Embryonic facial prominence (tissue), 1 donor: ENCODE data around the gene PLA2G6.
A peak's percentile ranks its signal among the peaks of the same experiment; 100 is the strongest.

Experiments
- DNase-seq: peaks from one replicate; pipeline ENCODE4 v3.0.0-alpha.2; 2016; ENCODE audit errors: extremely low spot score

PLA2G6 gene, protein sequence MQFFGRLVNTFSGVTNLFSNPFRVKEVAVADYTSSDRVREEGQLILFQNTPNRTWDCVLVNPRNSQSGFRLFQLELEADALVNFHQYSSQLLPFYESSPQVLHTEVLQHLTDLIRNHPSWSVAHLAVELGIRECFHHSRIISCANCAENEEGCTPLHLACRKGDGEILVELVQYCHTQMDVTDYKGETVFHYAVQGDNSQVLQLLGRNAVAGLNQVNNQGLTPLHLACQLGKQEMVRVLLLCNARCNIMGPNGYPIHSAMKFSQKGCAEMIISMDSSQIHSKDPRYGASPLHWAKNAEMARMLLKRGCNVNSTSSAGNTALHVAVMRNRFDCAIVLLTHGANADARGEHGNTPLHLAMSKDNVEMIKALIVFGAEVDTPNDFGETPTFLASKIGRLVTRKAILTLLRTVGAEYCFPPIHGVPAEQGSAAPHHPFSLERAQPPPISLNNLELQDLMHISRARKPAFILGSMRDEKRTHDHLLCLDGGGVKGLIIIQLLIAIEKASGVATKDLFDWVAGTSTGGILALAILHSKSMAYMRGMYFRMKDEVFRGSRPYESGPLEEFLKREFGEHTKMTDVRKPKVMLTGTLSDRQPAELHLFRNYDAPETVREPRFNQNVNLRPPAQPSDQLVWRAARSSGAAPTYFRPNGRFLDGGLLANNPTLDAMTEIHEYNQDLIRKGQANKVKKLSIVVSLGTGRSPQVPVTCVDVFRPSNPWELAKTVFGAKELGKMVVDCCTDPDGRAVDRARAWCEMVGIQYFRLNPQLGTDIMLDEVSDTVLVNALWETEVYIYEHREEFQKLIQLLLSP

DNA sequence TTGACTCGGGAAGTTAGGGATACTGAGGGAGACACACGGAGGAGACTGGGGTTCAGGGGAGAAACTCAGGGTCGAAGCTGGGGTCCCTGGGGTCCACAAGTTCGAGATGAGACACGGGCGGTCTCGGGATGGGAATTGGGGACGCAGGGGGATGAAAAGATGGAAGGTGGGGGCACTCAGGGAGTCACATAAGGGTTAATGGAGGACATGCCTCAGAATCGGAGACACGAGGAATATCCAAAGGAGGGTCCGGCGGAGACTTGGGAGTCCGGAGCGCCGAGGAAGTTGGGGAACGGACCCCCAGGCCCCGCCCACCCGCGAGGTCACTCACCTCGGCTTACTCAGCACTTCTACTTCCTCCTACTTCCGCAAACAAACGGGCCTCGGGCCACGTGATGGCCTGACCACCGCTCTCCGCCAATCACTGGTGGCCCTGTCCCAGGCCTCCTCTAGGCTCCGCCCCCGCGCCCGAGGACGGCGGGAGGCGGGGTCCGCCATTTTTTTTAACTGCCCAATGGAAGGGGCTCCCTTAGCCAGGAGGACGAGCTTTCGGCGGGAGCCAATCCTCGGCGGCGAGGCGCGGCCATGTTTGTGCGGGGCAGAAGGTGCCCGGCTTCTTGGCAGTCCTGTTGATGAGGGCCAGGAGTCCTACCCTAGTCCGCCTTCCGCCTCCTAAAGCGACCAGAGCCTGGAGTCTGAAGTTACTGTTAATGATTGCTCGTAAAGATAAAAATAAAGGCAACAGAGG lies at the start of gene PLA2G6:
Gene PLA2G6, minus strand, starts transcription at position 378 of the 748 bp plus-strand sequence. CDS start 12,404 bp downstream, outside the sequence.
- peak; percentile 94 for DNase-seq

DNA sequence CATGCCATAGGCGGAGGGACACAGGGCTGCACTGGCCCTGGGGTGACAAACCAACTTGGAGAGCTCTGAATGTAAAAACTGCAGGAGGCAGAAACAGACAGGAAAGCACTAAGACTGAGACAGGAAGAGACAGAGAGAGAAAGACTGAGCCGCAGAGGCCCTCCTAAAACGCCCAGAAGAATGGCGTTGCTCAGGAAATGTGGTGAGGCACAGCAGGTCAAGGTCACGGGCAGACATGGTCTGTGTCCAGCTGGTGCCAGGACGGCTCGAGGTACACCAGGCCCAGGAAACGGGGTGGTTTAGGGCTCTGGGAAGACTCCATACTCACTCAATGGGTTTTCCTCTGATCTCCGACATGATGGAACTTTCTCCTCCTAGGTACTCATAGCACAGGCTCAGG lies 49.3 kb upstream of the PLA2G6 start:
- no peak for DNase-seq

DNA sequence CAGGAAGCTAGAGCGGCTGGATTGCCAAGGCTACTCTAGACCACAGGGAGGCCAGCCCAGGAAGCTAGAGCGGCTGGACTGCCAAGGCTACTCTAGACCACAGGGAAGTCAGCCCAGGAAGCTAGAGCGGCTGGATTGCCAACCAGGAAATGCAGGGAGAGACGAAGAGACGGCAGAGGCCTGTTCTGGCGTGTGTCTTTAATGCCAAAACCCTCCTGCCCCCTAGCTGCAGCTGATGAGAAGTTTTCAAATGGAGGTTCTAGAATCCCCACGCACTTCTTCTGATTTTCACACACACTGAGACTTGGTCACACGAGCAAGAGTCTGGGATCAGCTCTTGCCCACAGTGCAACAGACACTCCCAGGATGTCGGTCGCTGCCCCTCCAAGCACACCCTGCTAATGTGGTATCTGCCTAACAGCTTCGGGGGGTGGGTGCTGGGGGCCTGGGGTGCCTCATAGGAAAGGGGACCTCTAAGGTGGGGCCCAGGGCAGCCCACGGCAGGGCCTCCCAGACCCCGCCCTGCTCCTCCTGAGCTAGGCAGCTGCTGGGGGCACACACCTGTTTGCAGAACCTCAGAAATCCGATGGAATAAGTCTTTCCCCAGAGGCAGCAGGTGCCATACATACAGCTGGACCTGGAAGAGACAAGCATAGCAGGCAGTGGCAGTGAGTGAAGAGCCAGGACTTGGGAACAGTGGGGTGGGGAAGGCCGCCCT lies 48.6 kb upstream of the PLA2G6 start:
- DNase-seq = no peak

DNA sequence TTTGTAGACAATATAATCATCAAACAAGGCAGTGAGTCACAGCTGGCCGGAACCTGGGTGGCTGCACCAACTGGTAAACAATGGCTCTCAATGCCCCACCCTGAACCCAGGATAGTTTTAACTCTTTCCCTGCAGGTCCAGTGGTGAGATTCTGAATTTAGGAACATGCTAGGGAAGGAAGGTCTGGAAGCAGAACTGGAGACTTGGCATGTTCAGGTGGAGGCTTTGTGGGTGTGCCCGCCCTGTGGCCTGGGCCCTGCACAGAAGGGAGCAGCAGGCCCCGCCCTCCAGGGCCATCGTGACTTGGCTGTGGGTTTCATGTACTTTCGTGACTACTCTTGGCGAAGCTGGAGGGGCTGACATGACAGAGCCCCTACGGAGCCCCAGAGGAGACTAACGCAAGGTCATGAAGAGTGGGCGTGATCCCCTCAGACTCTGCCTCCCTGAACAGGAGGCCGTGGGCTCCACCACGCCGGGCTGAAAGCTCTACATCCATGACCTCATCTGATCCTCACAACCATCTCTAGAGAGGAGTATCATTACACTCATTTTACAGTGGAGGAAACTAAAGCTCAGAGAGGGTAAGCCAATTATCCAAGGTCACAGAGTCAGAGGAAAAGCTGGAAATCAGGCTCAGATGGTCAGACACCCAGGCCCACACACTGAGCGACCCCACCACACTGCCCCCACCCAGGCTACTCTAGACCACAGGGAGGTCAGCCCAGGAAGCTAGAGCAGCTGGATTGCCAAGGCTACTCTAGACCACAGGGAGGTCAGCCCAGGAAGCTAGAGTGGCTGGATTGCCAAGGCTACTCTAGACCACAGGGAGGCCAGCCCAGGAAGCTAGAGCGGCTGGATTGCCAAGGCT lies 47.5 kb upstream of the PLA2G6 start:
- no peak for DNase-seq

DNA sequence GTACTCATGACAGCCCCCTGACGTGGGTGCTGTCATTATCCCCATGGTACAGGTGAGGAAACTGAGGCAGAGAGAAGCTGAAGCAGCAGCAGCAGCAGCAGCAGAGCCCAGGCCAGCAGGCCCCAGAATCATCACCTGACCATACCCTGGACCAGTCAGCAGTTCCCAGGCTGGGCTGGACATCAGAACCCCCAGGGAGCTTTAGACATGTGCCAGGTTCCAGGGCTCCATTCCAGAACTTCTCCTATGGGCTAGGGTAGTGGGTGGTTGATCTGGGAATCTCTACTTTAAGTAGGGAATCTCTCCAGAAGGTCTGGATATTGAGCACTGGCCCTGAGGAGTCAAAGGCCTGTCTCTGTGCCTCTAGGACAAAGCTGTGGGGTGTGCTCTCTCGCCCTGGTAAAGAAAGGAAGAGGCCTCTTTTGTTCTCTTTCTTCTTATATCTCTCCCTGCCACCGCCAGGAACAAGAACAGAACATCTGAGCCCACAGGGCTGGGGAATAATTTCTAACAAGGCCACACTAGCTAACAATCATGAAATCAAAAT lies 46.8 kb upstream of the PLA2G6 start:
- no peak for DNase-seq

DNA sequence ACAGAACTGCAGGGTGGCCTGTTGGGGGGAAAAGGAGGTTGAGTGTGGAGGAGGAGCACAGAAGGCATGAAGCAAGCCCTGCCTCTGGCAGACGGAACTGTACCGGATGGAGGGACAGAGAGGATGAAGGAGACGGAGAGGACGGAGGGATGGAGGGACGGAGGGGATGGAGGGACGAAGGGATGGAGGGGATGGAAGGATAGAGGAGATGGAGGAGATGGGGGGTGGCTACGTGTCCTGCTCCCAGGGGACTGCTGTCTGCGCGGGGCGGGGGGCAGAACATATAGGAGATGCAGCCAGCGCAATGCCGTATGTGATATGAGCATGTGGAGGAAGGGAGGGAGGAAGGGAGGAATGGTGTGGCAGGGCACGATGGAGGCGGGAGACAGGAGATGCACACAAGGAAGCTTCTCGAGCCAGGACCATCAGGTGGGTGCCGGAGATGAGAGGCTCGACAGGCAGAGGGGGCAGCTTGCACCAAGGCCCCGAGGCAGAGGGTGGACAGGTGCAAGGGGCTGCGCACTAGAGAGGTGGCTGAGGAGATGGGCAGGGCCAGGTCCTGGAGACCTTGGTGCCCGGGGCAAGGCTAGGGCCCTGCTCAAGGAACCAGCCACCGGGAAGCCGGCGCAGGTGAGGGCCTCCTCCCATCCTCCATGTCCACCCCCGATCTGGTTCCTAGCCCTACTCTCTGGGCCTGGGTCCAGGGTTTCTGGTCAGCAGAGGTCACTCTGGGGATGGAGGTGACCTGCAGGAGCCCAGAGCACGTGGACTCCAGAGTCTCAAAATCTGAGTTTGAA lies 45.4 kb upstream of the PLA2G6 start:
- no peak for DNase-seq

DNA sequence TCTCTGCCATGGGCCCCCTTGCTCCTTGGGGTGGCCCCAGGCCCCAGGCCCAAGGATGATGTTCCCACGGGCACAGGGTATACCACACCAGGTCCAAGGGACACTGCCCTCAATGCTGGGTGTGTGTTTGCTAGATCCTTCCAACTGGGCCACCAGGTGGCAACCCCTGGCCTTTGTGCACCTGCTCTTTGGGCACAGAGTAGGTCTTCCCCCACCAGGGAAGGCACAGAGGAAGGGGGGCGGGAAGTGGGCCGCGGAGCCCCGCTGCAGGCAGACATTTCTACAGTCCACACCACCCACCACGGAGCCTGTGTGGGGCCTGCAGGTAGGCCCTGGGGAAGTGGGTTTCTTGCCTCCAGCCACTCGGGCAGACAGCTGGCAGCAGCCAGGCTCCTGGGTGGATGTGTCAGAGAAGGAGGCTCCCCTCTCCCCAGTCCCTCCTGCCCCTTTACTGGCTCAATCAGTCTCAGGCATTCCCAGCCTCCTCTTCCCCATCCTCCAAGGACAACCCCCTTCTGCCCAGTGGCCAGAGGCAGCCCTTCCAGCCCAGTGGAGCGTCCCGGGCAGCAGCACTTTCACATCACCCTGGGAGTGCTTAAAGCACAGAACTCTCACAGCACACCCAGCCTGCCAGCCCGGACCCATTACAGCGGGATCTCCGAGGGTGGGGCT lies 41.8 kb upstream of the PLA2G6 start:
- no peak for DNase-seq

DNA sequence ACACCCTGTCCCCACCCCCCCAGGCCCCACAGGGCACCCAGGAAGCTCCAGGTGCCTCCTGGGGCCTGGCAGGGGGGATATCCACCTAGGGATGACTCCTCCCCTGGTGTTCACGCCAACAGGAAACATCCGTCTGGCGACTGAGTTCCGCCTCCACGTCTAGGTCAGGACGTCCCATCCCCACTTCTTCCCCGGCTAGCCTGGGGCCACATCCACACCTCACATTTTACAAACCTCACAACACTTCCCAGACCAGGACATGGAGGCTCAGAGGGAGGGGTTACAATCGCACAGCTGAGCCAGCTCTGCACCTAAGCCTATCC lies 41.1 kb upstream of the PLA2G6 start:
- no peak for DNase-seq

DNA sequence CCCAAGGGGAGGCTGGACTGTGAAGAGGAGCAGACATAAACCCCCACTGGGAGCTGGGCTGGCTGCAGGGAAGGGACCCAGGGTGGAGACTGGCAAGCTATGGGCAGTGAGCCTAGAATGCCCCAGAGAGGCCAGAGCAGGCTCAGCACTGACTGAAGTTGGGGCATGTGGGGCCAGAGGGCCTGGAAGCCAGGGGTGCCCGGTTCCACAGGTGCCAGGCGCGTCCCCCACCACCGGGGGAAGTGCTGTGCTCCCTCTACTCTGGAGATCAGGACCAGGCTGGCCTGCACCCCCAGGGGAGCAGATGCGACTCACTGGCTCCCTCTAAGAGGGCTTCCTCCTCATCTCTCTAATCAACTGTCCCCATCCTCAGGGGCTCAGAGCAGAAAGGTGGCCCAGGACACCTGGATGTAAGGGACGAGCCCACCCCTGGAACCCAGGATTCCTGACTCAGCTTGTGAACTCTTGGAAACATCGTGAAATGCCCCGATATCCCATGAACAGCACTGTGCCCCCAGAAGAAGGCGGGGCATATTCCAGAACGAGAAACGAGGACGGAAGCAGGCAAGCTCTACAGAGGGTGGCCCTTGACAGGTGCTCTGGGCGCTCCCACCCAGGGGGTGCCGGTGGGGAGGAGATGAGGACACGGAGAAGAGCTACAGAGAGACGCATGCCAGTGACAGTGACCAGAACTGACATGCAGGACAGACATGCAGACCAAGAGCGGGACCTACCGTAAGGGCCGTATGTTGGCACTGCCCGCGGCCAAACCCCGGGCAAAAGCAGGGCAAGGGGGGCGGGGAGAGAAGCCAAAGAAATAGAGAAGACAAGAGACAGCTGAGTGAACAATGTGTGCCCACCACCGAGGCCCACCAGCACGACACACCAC lies 40.5 kb upstream of the PLA2G6 start:
- no peak for DNase-seq

DNA sequence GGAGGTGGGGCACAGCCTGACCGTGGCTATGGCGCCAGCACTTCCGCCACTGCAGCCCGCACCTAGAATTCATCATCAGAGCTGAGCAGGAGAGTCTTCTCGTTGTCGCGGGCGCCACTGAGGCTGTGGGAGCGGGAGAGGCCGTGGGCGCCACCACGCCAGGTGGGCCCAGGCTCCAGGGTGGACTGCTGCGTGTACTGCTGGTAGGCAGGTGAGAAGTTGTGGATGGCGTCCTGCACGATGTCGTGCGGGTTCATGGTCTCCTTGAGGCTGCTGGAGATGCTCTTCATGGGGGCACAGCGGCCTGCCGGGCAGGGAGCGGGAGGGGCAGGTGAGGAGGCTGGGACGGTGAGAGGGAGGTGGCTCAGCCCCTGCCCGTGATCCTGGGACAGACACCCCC lies 39.8 kb upstream of the PLA2G6 start:
- no peak for DNase-seq

DNA sequence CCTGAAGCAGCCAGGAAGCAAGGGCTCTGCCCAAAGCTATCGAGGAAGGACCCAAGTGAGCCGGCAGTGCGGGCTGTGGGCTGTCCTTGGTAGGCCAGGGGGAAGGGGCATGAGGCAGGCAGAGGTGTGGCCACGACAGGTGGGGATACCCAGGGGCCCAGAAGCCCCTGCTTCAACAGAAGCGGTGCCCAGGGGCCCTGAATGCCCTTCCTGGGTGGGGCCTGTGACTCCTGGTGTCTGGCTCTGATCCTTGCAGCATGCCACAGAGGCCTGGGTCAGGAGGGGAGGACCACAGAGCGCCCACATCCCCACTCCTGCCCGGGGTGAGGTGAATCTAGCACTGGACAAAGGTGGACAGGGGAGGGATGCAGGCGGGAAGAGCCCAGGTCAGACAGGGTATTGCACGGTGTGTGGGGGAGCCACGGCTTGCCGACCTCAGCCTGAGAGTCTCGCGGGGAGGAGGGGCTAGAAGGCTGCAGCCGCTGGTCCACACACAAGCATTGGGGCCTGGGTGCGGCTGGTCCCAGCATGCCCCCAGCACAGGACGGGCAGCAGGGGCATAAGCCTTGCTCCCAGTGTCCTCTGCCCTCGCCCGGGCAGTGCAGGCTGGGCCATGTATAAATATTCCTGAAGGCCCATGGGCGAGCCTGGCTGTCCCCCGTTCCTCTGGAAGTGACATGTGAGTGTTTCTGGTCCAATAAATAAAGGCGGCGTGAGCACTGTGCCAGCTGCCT lies 39.2 kb upstream of the PLA2G6 start:
- DNase-seq = no peak

DNA sequence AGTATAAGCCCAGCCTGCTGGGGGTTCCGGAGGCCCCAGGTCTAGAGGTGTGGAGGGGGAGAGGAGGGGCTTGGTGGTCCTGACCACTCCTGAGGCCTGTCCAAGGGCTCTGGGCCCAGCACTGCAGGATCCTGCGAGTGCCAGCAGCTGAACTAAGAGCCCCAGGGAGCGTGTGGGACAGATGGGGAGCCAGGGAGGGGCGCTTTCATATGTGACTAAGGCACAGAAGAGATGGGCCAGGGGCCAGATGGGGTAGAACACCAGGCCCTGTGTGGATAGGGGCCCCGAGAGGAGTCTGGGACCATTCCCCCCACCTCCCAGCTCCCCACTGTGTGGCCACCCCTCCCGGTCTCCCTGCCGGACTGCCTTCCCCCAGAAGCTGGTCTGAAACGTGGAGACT lies 38.5 kb upstream of the PLA2G6 start:
- DNase-seq = no peak

DNA sequence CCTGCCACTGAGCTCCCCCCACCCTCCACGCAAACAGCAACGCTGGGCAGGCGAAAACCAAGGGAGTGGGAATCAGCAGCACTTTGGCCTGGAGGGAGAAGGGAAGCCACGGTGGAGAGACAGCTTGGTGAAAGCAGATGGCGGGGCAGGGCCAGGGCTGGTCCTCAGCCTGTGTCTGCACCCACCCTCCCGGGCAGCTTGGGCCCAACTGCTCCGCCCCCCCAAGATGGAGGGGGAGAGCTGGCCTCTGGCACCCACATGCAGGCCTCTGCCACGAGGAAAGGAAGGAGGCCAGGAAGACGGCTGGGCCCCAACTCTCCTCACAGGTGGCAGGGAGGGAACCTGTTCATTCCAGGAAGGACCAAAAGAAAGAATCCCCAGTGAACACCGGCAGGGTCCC lies 38.0 kb upstream of the PLA2G6 start:
- no peak for DNase-seq

DNA sequence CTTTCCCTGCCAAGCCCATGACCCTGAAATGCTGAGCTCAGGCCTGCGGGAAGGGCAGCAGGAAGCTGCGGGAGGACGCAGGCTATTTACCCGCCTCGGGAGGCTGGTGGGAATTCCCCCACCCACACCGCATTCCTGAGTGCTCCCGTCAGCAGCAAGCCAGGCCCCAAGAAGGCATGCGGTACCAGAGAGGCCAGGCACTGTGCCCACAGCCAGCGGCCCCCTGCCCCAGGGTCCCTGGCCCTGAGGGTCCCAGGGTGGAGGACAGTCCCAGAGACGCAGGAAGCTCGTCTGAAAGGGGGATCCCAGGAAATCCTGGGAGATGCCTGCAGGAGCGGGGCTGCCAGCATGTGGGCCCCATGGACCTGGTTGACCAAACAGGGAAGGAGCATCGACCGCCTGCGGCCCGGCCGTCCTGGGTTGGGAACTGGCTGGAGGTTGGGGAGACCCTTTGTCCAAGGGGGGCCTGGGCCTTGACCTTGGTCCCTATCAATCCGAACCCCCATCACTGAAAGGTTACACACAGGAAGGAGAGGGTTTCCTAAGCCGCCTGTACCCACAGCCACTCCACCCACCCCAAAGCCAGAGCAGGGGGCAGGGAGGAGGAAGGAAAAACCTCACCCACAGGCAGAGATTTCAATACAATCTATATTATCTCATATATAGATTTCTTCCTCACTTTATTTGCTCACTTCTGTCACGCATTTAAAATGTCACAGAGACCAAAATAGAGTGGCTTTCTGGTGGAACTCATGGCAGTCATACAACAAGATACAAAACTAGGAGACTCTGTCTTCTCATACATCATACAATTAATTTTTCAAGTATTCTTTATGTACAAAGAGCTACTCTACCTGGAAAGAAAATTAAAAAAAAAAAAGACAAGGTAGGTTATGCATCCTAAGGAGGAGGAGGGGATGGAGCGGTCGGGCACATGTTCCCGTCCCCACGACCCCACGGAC lies 37.3 kb upstream of the PLA2G6 start:
- no peak for DNase-seq

DNA sequence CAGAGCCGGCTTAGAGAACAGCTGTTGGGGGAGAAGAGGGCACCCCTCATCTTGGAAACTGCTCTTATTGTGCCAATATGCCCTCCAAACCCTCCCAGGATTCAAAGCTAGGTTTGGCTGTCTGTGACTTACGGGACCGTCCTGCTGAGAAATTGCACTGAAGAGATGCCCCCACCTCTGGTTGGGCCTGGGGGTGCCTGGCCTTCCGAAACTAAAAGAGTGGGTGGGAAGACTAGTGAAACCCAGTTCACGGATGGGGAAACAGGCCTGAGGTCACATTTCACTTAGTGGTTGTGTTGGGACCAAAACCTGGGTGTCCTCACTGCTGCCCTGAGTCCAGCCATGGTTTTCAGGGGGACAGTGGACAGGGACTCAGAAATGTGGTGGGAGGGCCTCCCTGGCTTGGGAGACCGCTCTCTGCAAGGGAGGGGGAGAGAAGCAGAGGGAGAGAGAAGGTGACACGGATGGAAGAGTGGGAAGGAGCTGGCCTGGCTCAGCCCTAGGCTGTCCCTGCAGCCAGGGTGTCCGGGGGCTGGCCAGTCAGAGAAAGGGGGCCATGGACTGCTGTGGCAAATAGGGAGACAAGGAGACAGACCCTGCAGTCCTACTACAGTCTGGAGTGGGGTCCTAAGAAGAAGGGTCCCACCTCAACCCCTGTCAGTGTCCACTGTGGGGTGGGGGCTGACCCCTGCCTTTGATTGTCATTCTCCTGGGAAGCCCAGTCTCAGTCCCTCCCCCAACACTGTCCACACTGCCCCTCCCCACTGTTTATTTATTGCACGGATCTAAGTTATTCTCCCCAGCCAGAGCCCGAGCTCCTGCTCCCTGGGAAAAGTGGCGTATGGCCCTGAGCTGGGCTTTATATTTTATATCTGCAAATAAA lies 33.8 kb upstream of the PLA2G6 start:
- DNase-seq = no peak
